HG03103 (cell line): ENCODE data around the gene FGD2.
"Not testable (repeated sequence)": the region's sequence is repeated elsewhere in the genome, so short reads cannot be mapped to it uniquely, and the experiment has no call there.

ENCODE experiments used
- ATAC-seq: cut with Tn5 transposase; IDR thresholded peaks from one replicate; pipeline ENCODE4 v1.9.1; 2021; ENCODE audit warnings: low read depth; ENCODE audit not compliant: unreplicated experiment

FGD2 gene

GRCh38 chr6:36985808-36986703 lies 19.4 kb upstream of the FGD2 start, which contains the start of gene MTCH1:
TSS of gene MTCH1 (minus strand) at chr6:36986196. CDS start at chr6:36986173, 23 bp downstream.
- ATAC-seq: peak; percentile 64

GRCh38 chr6:36986704-36987047 lies 18.8 kb upstream of the FGD2 start:
- no peak for ATAC-seq

GRCh38 chr6:36989264-36989663 lies 16.2 kb upstream of the FGD2 start:
- ATAC-seq: no peak

- not testable (repeated sequence) for ATAC-seq
Observed at GRCh38 chr6:36990401-36990800, 15.1 kb upstream of the FGD2 start.

- ATAC-seq: no peak
Observed at GRCh38 chr6:36997811-36998722, 7.4 kb upstream of the FGD2 start.

GRCh38 chr6:36998723-36999038 lies 6.8 kb upstream of the FGD2 start:
- ATAC-seq: no peak

GRCh38 chr6:36999061-36999750 lies 6.2 kb upstream of the FGD2 start:
- no peak for ATAC-seq

GRCh38 chr6:36999751-37000125 lies 5.7 kb upstream of the FGD2 start:
- ATAC-seq: no peak

- ATAC-seq: no peak
Observed at GRCh38 chr6:37004044-37004980, 1.1 kb upstream of the FGD2 start.

- ATAC-seq: no peak
Observed at GRCh38 chr6:37005827-37006567, 542 bp downstream of the FGD2 start.

GRCh38 chr6:37006793-37007339 lies 1.4 kb downstream of the FGD2 start:
- ATAC-seq: no peak

- ATAC-seq: no peak
Observed at GRCh38 chr6:37007340-37008043, 2.0 kb downstream of the FGD2 start.

GRCh38 chr6:37008484-37009465 lies 3.3 kb downstream of the FGD2 start:
- no peak for ATAC-seq

GRCh38 chr6:37010402-37010892 lies 5.0 kb downstream of the FGD2 start:
- no peak for ATAC-seq

GRCh38 chr6:37011656-37012378 lies 6.4 kb downstream of the FGD2 start:
- no peak for ATAC-seq
